ENCODE results near the gene EREG. TPM values are rescaled to one million over a fixed set of nuclear protein-coding genes. Genes with fewer than 3 reads are reported as not detected.
"Not testable (repeated sequence)": the region's sequence is repeated elsewhere in the genome, so short reads cannot be mapped to it uniquely, and the experiment has no call there.

Gene EREG
- total and polyA plus RNA-seq, 2 donors (not counting 1 experiment from before 2014, with no cell fraction given): 0.33 TPM; not detected in 1

DNA sequence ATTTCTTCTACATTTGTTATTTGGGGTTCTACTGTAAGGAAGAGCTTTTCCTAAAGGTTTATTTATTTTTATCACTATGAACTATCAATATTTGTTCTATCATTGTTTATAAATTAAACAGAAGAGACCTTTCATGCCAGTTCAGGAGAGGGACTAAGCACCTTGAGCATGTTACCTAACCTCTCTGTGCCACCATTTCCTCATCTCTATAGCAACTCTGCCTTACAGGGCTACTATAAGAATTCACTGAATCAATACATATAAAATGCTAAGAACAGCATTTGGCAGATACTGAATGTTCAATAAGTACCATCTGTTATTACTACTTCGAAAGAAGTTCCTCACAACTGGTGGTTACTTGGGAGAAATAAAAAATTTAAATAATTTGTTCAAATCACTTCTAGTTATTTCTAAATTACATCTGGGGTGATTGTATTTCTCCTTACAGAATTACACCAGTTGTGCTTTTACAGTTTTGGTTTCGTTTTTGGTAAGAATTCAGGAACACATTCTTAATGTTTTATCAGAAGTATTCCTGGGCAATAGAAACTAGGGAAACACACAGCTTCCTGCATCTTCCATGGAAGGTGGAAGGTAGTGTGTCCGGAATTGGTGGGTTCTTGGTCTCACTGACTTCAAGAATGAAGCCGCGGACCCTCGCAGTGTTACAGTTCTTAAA, 32.9 kb downstream of the EREG start:
- ChIA-PET CTCF (interaction anchor here (0.6 to 1.4 kb wide), 4 partner anchors 21 to 209 kb away, joined by 4 to 5 read pairs (median 4); partner anchors contain the start of gene AREG), POLR2A (interaction anchor here (1.2 kb wide), 1 partner anchor 47 kb away, joined by 7 read pairs; the partner anchor contains the start of gene AREG)
- Histone ChIP-seq H3K27me3 (replicated peaks in 1 of 4; ENCODE audit: control extremely low read depth in 1 of 4, control insufficient read depth in 3 of 4, insufficient read depth in 4 of 4, low read length in 3 of 4) (no peaks in the 10 kb centered on the region), H4K20me1 (ENCODE audit: control insufficient read depth, insufficient read depth, low read length, poor library complexity, severe bottlenecking) (no peaks in the 10 kb centered on the region), H3K4me3 (ENCODE audit: control extremely low read depth in 1 of 5, extremely low read depth in 1 of 5, insufficient read depth in 1 of 5, low read depth in 2 of 5, low read length in 4 of 5) (peak overlapping the region; percentile 48 to 84 (median 65)), H3K9ac (ENCODE audit: low read length) (peak overlapping the region; percentile 87), H3K36me3 (replicated peaks in 1 of 2; ENCODE audit: control extremely low read depth in 1 of 2, control insufficient read depth in 1 of 2, extremely low read depth in 1 of 2, insufficient read depth in 2 of 2, low read length in 1 of 2) (no peaks in the 10 kb centered on the region), H3K4me2 (replicated peaks; ENCODE audit: low read depth, low read length, poor library complexity, severe bottlenecking) (peak overlapping the region; percentile 65), H3K9me3 (ENCODE audit: control extremely low read depth in 1 of 3, control insufficient read depth in 2 of 3, insufficient read depth in 1 of 3, low read length in 2 of 3) (peaks cover 0 to 5% (median 0%) of the 10 kb centered on the region in 3 donors), H3K27ac (ENCODE audit: low read length in 2 of 2) (peak overlapping the region; percentile 76 to 81), H2AFZ (ENCODE audit: insufficient read depth, low read depth, low read length, poor library complexity, severe bottlenecking) (peak overlapping the region; percentile 74), H3K4me1 (ENCODE audit: control insufficient read depth in 2 of 2, insufficient read depth in 2 of 2, low read length in 2 of 2) (peaks cover 4 to 6% of the 10 kb centered on the region in 2 donors), H3K79me2 (ENCODE audit: control insufficient read depth, insufficient read depth, low read length) (no peaks in the 10 kb centered on the region)
- DNase-seq (peak; percentile 69), ATAC-seq (ENCODE audit: low read depth) (peak; percentile 56)
- 0% methylated on average over 1 of the region's 6 CpGs for WGBS (ENCODE audit: insufficient coverage)
- no peaks in the 10 kb centered on the region for H3K27me3 Mint-ChIP-seq
- peaks cover 16% of the 10 kb centered on the region for H3K4me1 Mint-ChIP-seq
- H3K4me3 Mint-ChIP-seq: peak overlapping the region; percentile 96
- intact Hi-C loops (cut with micrococcal nuclease): loop anchor here (1.0 kb wide), 1 partner anchor 47 kb away; the partner anchor contains the start of gene AREG
- H3K9me3 Mint-ChIP-seq (ENCODE audit: insufficient read depth): no peaks in the 10 kb centered on the region
- peak overlapping the region; percentile 95 for H3K27ac Mint-ChIP-seq
- TF ChIP-seq, protein P1, sequence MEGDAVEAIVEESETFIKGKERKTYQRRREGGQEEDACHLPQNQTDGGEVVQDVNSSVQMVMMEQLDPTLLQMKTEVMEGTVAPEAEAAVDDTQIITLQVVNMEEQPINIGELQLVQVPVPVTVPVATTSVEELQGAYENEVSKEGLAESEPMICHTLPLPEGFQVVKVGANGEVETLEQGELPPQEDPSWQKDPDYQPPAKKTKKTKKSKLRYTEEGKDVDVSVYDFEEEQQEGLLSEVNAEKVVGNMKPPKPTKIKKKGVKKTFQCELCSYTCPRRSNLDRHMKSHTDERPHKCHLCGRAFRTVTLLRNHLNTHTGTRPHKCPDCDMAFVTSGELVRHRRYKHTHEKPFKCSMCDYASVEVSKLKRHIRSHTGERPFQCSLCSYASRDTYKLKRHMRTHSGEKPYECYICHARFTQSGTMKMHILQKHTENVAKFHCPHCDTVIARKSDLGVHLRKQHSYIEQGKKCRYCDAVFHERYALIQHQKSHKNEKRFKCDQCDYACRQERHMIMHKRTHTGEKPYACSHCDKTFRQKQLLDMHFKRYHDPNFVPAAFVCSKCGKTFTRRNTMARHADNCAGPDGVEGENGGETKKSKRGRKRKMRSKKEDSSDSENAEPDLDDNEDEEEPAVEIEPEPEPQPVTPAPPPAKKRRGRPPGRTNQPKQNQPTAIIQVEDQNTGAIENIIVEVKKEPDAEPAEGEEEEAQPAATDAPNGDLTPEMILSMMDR (IDR thresholded peaks at IDR 0.05): no peak
- TF ChIP-seq EZH2 (IDR thresholded peaks at IDR 0.05; ENCODE audit: borderline replicate concordance, insufficient read depth, low read depth, low read length, poor library complexity, severe bottlenecking): no peak

DNA sequence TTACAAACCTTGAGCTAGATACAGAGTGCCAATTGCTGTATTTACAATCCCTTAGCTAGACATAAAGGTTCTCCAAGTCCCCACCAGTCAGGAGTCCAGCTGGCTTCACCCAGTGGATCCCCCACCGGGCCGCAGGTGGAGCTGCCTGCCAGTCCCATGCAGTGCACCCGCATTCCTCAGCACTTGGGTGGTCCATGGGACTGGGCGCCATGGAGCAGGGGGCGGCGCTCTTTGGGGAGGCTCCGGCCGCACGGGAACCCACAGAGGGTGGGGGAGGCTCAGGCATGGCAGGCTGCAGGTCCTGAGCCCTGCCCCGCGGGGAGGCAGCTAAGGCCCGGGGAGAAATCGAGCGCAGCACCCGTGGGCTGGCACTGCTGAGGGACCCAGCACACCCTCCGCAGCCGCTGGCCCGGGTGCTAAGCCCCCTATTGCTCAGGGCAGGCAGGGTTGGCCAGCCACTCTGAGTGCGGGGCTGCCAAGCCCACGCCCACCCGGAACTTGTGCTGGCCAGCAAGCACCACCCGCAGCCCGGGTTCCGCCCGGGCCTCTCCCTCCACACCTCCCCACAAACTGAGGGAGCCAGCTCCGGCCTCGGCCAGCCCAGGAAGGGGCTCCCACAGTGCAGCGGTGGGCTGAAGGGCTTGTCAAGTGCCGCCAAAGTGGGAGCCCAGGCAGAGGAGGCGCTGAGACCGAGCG, 34.1 kb downstream of the EREG start:
- POLR2A ChIA-PET: interaction anchor here (1.2 kb wide), 1 partner anchor 46 kb away, joined by 7 read pairs; the partner anchor contains the start of gene AREG
- Mint-ChIP-seq H3K4me1 (peaks cover 22% of the 10 kb centered on the region), H3K4me3 (peak overlapping the region; percentile 96), H3K27ac (peak overlapping the region; percentile 95)
- not testable (repeated sequence) for H3K27me3 Mint-ChIP-seq; H3K4me3 ChIP-seq (ENCODE audit: control extremely low read depth in 1 of 5, extremely low read depth in 1 of 5, insufficient read depth in 1 of 5, low read depth in 2 of 5, low read length in 4 of 5); H3K9me3 Mint-ChIP-seq (ENCODE audit: insufficient read depth); H3K79me2 ChIP-seq (ENCODE audit: control insufficient read depth, insufficient read depth, low read length); H3K9me3 ChIP-seq (ENCODE audit: control extremely low read depth in 1 of 3, control insufficient read depth in 2 of 3, insufficient read depth in 1 of 3, low read length in 2 of 3); H3K4me2 ChIP-seq (replicated peaks; ENCODE audit: low read depth, low read length, poor library complexity, severe bottlenecking); ATAC-seq (ENCODE audit: low read depth); H3K27ac ChIP-seq (ENCODE audit: low read length in 2 of 2); H4K20me1 ChIP-seq (ENCODE audit: control insufficient read depth, insufficient read depth, low read length, poor library complexity, severe bottlenecking); H3K9ac ChIP-seq (ENCODE audit: low read length); H3K36me3 ChIP-seq (replicated peaks in 1 of 2; ENCODE audit: control extremely low read depth in 1 of 2, control insufficient read depth in 1 of 2, extremely low read depth in 1 of 2, insufficient read depth in 2 of 2, low read length in 1 of 2); H3K27me3 ChIP-seq (replicated peaks in 1 of 4; ENCODE audit: control extremely low read depth in 1 of 4, control insufficient read depth in 3 of 4, insufficient read depth in 4 of 4, low read length in 3 of 4)
- peak; percentile 8 for DNase-seq
- CTCF ChIA-PET: interaction anchor here (1.1 to 1.4 kb wide), 4 partner anchors 21 to 133 kb away, joined by 3 to 5 read pairs (median 4); partner anchors contain the start of gene AREG
- H3K4me1 ChIP-seq (ENCODE audit: control insufficient read depth in 2 of 2, insufficient read depth in 2 of 2, low read length in 2 of 2): peaks cover 7 to 14% of the 10 kb centered on the region in 2 donors
- peak overlapping the region; percentile 74 for H2AFZ ChIP-seq (ENCODE audit: insufficient read depth, low read depth, low read length, poor library complexity, severe bottlenecking)
- 98% methylated on average over 29 of the region's 32 CpGs for WGBS (ENCODE audit: insufficient coverage)
- intact Hi-C loops (cut with micrococcal nuclease): loop anchor here (1.0 kb wide), 1 partner anchor 46 kb away; the partner anchor contains the start of gene AREG
